Esophagus (tissue), 2 donors: Measurements from ENCODE around the gene SEMA4F. TPM values are rescaled to one million over a fixed set of nuclear protein-coding genes. Genes with fewer than 3 reads are reported as not detected.

ENCODE experiments used
- H3K27ac ChIP-seq, 2 donors: one replicate each; pipeline ENCODE4 v1.5.1; 2013; ENCODE audit warnings: low read depth in 2 of 2, mild to moderate bottlenecking in 2 of 2, inconsistent platforms in 1 of 2, low read length in 1 of 2, moderate library complexity in 1 of 2
- H3K27me3 ChIP-seq, 2 donors: one replicate each; pipeline ENCODE4 v1.6.1; 2013; ENCODE audit warnings: low read length in 2 of 2, control low read depth in 1 of 2, mild to moderate bottlenecking in 1 of 2; ENCODE audit not compliant: insufficient read depth in 2 of 2, control insufficient read depth in 1 of 2
- H3K36me3 ChIP-seq, 2 donors: one replicate each; pipeline ENCODE4 v1.6.1; 2013; ENCODE audit warnings: low read length in 1 of 2; ENCODE audit not compliant: control insufficient read depth in 2 of 2, insufficient read depth in 2 of 2
- H3K4me1 ChIP-seq, 2 donors: one replicate each; pipeline ENCODE4 v1.6.1; 2013; ENCODE audit warnings: low read length in 1 of 2; ENCODE audit not compliant: control insufficient read depth in 2 of 2, insufficient read depth in 2 of 2
- H3K4me3 ChIP-seq, 2 donors: one replicate each; pipeline ENCODE4 v1.5.1; 2013; ENCODE audit warnings: low read length in 2 of 2, mild to moderate bottlenecking in 2 of 2, low read depth in 1 of 2, moderate library complexity in 1 of 2
- H3K9me3 ChIP-seq, 2 donors: one replicate each; pipeline ENCODE4 v1.6.1; 2013; ENCODE audit warnings: mild to moderate bottlenecking in 2 of 2, low read depth in 1 of 2, low read length in 1 of 2, moderate library complexity in 1 of 2; ENCODE audit not compliant: control insufficient read depth in 2 of 2, insufficient read depth in 1 of 2
- WGBS, 2 donors: extraction: QIAGEN DNeasy Blood & Tissue Kit; methylation state at CpG; one replicate each; pipeline ENCODE4 v1.1.7; 2013; 5-methylcytosine and 5-hydroxymethylcytosine counted together
- polyA plus RNA-seq, 2 donors: library from polyadenylated mRNA; stranded (reverse); fragments of 200-250 nt; gene quantifications; one replicate each; pipeline ENCODE4 v1.2.3, GENCODE V29; 2013
- donor health status: healthy with polysubstance abuse.
- donor health status: Bipolar disorder and iron deficiency.

Gene SEMA4F
- polyA plus RNA-seq, 2 donors: 0.55 to 0.59 TPM

- H3K4me1 ChIP-seq: peaks cover 0 to 2% of the 10 kb centered on the region in 2 donors
- no peaks in the 10 kb centered on the region for H3K27me3 ChIP-seq
- no peaks in the 10 kb centered on the region for H3K36me3 ChIP-seq
These were observed 1.5 kb downstream of the SEMA4F start for GRCh38 chr2:74655579-74655978.

GRCh38 chr2:74658516-74658915 lies 4.5 kb downstream of the SEMA4F start:
- Histone ChIP-seq H3K27ac (no peak overlapping the region), H3K27me3 (no peaks in the 10 kb centered on the region), H3K36me3 (no peaks in the 10 kb centered on the region), H3K9me3 (no peaks in the 10 kb centered on the region), H3K4me3 (no peak overlapping the region), H3K4me1 (peaks cover 0 to 2% of the 10 kb centered on the region in 2 donors)
- 95 to 97% methylated on average over 2 of the region's 2 CpGs for WGBS, 2 donors

More at GRCh38 chr2:74655579-74655978, 1.5 kb downstream of the SEMA4F start:
- no peak overlapping the region for H3K4me3 ChIP-seq
- no peak overlapping the region for H3K27ac ChIP-seq
- 95 to 98% methylated on average over 1 of the region's 1 CpG for WGBS, 2 donors
- H3K9me3 ChIP-seq: no peaks in the 10 kb centered on the region

- 70 to 73% methylated on average over 2 of the region's 2 CpGs for WGBS, 2 donors
- no peaks in the 10 kb centered on the region for H3K27me3 ChIP-seq
- no peak overlapping the region for H3K27ac ChIP-seq
- H3K36me3 ChIP-seq: no peaks in the 10 kb centered on the region
- no peak overlapping the region for H3K4me3 ChIP-seq
- no peaks in the 10 kb centered on the region for H3K9me3 ChIP-seq
- peaks cover 0 to 2% of the 10 kb centered on the region in 2 donors for H3K4me1 ChIP-seq
These were observed 5.4 kb downstream of the SEMA4F start for GRCh38 chr2:74659462-74659861.

- no peaks in the 10 kb centered on the region for H3K4me1 ChIP-seq
- H3K4me3 ChIP-seq: no peak overlapping the region
- no peak overlapping the region for H3K27ac ChIP-seq
- WGBS, 2 donors: 94% methylated on average over 1 of the region's 1 CpG
- H3K36me3 ChIP-seq: no peaks in the 10 kb centered on the region
- H3K27me3 ChIP-seq: no peaks in the 10 kb centered on the region
- no peaks in the 10 kb centered on the region for H3K9me3 ChIP-seq
These were observed 14.0 kb downstream of the SEMA4F start for GRCh38 chr2:74668087-74668486.

- H3K4me1 ChIP-seq: no peaks in the 10 kb centered on the region
- 93 to 96% methylated on average over 7 of the region's 7 CpGs for WGBS, 2 donors
These were observed 16.2 kb downstream of the SEMA4F start for GRCh38 chr2:74670263-74670662.

GRCh38 chr2:74671479-74671878 lies 17.4 kb downstream of the SEMA4F start:
- H3K36me3 ChIP-seq: peaks cover 0 to 4% of the 10 kb centered on the region in 2 donors
- H3K27ac ChIP-seq: no peak overlapping the region
- H3K4me3 ChIP-seq: no peak overlapping the region
- no peaks in the 10 kb centered on the region for H3K4me1 ChIP-seq
- no peaks in the 10 kb centered on the region for H3K9me3 ChIP-seq
- H3K27me3 ChIP-seq: no peaks in the 10 kb centered on the region

More at GRCh38 chr2:74670263-74670662, 16.2 kb downstream of the SEMA4F start:
- H3K9me3 ChIP-seq: no peaks in the 10 kb centered on the region
- H3K27ac ChIP-seq: no peak overlapping the region
- H3K36me3 ChIP-seq: no peaks in the 10 kb centered on the region
- no peaks in the 10 kb centered on the region for H3K27me3 ChIP-seq
- no peak overlapping the region for H3K4me3 ChIP-seq

- Histone ChIP-seq H3K4me3 (no peak overlapping the region), H3K27me3 (no peaks in the 10 kb centered on the region), H3K9me3 (no peaks in the 10 kb centered on the region), H3K4me1 (no peaks in the 10 kb centered on the region), H3K27ac (no peak overlapping the region), H3K36me3 (peaks cover 0 to 4% of the 10 kb centered on the region in 2 donors)
- 83 to 84% methylated on average over 7 of the region's 7 CpGs for WGBS, 2 donors
These were observed 19.9 kb downstream of the SEMA4F start for GRCh38 chr2:74673826-74674528.

- Histone ChIP-seq H3K27me3 (no peaks in the 10 kb centered on the region), H3K36me3 (peaks cover 0 to 9% of the 10 kb centered on the region in 2 donors), H3K27ac (no peak overlapping the region), H3K4me1 (no peaks in the 10 kb centered on the region), H3K4me3 (no peak overlapping the region), H3K9me3 (no peaks in the 10 kb centered on the region)
- WGBS, 2 donors: 88 to 93% methylated on average over 6 of the region's 6 CpGs
These were observed 21.0 kb downstream of the SEMA4F start for GRCh38 chr2:74675090-74675489.

- Histone ChIP-seq H3K4me3 (no peak overlapping the region), H3K36me3 (peaks cover 0 to 9% of the 10 kb centered on the region in 2 donors), H3K4me1 (no peaks in the 10 kb centered on the region), H3K9me3 (no peaks in the 10 kb centered on the region), H3K27me3 (no peaks in the 10 kb centered on the region), H3K27ac (no peak overlapping the region)
- WGBS, 2 donors: 90 to 91% methylated on average over 4 of the region's 4 CpGs
These were observed 22.3 kb downstream of the SEMA4F start for GRCh38 chr2:74676331-74676730.

- Histone ChIP-seq H3K9me3 (no peaks in the 10 kb centered on the region), H3K27me3 (no peaks in the 10 kb centered on the region), H3K36me3 (peaks cover 0 to 9% of the 10 kb centered on the region in 2 donors), H3K4me3 (no peak overlapping the region), H3K4me1 (peaks cover 0 to 3% of the 10 kb centered on the region in 2 donors), H3K27ac (no peak overlapping the region)
- 95 to 96% methylated on average over 15 of the region's 15 CpGs for WGBS, 2 donors
These were observed 25.6 kb downstream of the SEMA4F start for GRCh38 chr2:74679615-74680014.
